HG03439 (cell line): ENCODE measurements around the gene SLF2.
"Not testable (repeated sequence)": the region's sequence is repeated elsewhere in the genome, so short reads cannot be mapped to it uniquely, and the experiment has no call there.

Experiments used
- ATAC-seq: cut with Tn5 transposase; IDR thresholded peaks from one replicate; pipeline ENCODE4 v1.9.1; 2021; ENCODE audit warnings: mild to moderate bottlenecking, moderate library complexity; ENCODE audit not compliant: unreplicated experiment

SLF2 gene

DNA sequence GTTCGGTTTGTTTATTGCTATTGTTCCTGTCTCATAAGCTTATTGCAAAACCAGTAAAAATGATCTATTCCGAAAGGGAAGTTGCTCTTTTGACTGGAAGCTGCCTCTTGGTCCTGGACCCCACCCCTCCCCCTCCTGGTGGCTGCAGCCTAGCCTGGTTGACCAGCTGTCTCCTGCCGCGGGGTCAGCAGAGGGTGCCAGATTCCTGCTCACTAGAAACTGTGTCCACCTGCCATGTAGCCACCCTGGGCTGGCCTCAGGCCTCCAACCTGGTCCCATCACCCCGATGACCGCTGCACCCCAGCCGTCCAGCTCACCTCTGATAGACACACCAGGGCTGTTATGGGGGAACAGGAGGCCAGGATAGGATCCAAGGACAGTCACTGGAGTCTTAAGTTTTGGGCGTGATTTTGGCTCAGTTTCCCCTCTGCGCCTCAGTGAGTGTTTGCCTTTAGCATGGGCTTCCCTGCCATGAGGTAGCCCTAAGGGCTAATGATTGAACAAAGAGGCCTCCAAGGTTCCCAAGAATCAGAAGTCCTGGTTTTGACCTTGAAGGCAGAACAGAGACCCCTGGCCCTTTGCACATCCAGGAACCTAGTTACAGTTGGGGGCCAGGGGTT is 32.9 kb upstream of the SLF2 start:
- no peak for ATAC-seq

DNA sequence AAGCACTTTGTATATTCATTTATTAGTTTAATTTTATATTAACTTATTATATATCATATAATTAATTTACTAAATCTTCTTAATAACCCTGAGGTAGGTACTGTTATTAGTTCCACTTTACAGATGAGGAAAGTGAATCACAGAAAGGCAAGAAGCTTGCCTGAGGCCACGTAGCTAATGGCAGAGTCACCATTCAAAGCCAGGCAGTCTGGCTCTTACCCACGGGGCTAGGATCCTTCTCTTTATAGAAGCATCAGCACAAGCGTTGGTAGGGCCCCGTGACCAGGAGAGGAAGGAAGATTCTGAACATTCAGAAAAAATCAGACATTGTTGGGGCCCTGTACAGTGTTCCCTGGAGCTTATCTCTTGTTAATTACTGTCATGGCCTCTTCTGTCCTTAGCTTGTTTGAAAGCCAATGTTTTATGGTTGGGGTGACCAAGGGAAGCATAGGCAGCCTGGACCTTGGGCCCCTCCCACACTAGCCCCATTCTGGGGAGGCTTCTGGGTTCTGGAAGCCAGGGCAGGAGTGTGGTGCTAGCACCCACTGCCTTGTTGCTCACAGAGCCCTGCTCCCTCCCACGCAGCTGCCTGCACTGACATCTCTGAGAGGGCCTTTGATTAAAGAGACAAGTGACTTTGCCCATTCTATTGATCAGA is 31.1 kb upstream of the SLF2 start:
- no peak for ATAC-seq

DNA sequence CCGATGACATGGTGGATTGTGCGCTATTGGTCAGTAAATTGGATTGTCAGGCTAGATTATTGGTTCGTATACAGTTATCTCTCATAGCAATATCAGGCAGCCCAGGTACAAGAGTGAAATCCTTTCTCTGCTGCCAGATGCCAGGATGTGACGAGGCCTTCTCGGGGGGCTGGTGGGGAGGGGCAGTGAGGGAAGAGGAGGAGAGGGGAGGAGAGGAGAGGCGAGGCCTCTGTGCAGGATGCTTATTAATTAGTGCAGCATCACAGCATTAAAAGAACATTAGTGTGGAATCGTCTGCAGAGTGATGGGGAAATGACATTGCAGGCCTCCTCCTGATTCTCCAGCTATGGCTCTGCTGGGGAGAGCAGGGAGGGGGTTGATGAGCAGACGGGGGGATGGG is 30.5 kb upstream of the SLF2 start:
- no peak for ATAC-seq

DNA sequence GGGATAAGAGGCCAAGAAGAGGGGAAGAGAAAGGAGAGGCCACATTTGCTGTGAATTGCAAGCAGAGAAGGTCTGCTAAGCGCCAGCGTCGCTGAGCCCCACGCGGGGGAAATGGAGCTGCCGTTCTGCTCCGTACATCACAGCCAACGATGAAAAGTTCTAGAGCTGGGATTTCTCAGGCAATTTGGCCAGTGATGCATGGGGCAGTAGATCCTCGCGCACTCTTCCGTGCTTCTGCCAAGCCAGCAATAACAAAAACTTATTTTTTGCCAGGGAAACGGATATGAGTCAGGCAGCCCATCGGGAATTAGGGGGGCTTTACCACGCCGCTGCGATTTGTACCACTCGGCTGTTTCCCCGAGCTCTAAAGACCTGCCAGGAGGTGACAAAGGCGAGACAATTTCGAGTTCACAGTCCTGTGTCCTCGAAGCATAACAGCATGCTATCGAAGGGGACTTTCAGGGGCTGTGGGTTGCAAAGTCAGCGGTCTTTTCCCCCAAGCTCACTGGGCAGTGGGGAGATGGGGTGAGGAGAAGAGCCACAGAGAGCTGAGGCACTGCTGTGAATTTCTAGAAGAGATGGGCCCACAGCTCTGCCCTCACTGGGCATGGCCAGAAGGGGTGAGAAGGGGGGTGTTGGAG is 30.0 kb upstream of the SLF2 start:
- no peak for ATAC-seq

DNA sequence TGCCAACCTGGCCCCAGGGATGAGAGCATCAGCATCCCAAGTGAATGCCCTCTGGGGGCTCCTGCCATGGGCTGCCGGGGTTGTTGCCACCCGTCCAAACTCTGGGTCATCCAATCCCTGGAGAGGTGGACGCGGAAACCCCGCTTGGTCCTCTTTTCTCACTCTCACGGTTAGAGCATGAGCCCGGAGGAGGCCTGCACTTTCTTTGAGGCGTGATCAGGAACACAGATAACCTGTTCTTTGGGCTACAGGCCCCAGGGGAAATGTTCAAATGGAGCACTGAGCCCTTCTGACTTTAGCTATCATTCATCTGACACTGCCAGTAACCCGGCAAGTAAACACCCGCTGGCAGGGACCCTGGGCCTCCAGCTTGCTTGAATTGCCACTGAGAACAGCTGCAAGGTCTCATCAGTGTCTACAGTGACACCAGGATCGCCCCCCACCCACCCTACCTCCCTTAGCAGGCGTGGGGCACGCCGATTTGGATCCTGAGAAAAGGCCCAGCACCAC is 29.4 kb upstream of the SLF2 start:
- ATAC-seq = no peak

DNA sequence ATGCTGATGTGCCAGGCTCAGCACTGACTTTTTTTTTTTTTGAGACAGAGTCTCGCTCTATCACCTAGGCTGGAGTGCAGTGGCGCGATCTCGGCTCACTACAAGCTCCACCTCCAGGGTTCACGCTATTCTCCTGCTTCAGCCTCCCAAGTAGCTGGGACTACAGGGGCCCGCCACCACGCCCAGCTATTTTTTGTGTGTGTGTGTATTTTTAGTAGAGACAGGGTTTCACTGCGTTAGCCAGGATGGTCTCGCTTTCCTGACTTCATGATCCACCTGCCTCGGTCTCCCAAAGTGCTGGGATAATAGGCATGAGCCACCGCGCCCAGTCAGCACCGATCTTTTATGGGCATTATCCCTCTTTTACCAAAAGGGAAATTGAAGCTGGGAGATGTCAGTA is 27.2 kb upstream of the SLF2 start:
- not testable (repeated sequence) for ATAC-seq

DNA sequence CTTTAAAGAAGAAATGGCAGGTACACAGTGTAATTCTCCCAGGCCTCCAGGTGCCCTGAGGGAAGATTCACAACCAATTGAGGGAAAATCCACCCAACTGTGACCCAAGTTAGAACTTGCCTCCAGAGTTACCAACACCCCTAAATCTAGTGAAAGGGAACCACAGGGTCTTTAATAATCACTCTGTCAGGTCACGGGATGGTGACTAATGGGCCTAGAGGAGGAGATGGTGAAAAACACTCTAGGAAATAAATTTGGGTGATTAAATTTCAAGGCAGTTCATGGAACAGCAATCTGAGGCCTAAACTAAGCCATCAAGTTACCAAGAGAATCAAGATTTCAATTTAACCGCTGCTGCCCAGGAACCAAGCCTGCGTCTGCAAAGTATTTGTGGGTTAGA is 26.7 kb upstream of the SLF2 start:
- no peak for ATAC-seq

DNA sequence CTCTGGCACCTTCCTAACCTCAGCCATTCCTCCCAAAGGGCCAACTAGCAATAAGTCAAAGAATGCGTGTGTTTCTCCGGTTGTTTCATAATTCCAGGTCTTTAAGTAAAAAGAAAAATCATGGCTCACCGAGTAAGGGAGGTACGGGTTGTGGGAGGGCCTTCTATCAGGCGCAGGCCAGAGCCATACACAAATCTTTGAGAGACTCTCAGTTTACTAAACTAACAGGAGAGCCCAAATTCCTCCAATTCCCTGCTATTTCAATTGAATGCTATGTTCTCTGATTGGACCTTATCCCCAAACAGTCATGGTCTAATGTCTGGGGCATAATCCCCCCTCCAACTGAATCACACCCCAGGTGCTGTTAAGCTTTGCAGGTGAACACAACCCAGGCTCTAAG is 26.2 kb upstream of the SLF2 start:
- no peak for ATAC-seq

DNA sequence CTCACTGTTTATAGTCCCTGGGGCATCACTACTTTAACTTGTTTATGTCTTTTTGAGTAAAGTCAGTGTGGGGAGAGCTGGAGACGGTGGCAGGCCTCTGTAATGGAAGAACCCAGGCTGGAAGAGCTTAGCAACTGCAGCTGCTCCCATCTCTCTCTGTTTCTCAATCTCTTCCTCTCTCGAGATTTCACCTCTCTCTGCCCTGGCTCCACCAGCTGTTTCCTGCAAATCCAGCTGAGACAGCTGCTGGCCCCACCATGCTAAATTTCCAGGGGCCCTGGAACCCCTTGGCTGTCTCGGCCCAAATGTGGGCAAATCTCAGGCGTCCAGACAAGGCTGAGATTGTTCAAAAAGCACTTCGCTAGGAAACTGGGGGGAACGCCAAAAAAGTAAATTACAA is 25.8 kb upstream of the SLF2 start:
- no peak for ATAC-seq

DNA sequence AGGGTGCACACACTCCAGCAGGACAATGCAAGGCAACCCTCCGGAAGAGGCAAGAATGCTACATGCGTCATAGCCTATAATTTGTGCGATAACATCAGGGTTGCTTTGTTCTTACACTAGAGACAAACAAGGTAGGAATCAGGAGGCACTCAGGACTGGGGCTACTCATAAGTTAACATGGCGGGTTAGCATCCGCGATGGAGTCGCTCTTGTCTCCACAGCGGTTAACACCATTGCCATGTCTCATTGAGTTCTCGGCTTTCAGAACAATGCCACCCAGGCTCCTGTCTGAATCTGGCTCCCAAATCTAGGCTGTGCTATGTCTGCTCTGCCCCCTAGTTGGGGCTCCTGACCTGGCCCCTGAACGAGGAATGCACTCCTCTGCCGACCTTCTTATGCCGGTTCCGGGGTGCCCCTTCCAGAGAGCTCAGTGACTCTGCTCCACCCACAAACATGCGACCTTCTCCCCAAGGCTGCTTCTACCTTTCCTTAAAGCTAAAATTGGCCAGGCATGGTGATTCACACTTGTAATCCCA is 24.9 kb upstream of the SLF2 start:
- no peak for ATAC-seq

DNA sequence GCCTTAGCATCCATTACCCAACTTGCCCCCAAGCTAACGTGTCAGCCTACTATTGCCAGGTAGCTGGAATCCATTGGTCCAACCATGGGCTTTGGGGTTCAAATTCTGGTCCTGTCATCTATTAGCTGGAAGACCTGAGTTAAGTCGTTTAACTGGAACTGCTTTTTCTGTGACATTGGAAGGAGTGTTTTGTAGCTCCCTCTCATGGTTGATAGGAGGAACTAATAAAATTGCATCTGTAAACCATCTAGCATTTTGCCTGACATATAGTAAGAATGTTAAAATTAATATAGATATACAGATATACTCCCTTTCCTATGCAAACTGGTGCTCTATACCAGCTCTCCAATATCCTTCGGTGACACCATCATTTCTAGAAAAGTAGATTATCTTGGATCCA is 23.8 kb upstream of the SLF2 start:
- ATAC-seq = no peak

DNA sequence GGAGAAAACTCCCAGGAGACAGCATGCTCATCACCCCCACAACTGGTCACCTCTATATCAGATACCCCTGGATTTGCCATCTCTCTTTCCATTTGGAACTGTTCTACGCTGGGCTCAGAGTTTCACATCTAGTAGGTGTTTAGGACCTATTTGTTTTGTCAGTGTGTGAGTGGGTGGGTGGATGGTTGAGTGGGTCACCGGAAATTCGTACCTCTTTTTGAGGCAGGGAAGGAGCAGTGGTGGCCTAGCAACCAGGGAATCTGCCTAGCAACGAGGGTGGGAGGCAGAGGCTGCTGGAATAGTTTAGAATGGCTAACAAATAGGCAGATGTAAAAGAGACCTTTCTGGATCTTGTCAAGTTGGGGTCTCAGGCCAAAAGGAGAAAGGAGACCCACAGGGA is 23.2 kb upstream of the SLF2 start:
- no peak for ATAC-seq

DNA sequence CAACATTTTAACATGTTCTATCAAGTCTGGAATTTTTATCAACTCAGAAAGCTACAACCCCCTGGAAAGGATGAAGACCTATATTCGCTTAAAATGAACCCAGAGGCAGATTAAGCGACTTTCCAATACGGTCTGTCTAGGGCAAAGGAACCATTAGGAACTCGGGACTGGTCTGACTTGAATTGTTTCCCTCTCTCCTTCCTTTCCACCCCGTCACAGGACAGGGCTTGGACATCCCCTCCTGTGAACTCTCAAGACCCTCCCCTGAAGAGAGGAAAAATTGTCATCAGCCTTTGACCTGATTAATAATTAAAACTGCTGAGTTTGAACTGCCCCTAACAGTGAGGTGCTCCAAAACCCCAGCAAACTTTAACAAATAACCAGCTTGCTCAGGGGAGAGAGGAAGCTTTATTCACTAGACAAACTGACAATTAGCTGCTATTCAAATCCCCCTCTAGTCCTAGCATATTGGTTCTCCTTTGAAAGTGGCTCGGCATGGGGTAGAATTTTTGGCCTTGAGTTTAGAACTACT is 22.6 kb upstream of the SLF2 start:
- ATAC-seq = no peak

DNA sequence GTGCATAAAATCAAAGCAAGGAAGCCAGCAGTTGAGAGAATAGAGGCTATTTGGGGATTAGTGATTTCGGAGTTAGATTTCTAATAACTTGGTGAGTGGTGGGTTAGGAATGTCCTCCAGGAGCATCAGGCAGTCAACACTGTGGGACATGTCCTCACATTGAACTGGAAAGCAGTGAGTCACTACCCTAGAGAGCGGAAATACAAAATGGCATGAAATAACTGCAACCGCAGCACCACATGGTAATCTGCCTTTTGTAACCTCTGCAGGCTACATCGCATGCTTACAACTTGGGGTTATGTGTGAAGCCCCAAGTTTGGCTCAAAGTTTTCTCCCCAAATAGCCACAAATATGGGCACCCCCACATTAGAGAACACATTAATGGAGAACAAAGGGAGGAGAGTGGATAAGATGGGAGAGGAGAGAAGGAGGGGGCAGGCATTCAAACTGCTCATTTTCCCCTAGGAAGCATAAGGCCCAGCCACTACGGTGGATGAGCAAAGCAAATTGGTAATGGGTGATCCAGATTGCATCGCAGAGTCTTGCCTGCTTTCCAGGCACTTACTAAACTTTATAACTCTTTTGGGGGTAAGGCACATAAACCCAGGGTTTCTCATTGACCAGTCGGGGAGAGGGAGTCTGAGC is 22.0 kb upstream of the SLF2 start:
- ATAC-seq = no peak

DNA sequence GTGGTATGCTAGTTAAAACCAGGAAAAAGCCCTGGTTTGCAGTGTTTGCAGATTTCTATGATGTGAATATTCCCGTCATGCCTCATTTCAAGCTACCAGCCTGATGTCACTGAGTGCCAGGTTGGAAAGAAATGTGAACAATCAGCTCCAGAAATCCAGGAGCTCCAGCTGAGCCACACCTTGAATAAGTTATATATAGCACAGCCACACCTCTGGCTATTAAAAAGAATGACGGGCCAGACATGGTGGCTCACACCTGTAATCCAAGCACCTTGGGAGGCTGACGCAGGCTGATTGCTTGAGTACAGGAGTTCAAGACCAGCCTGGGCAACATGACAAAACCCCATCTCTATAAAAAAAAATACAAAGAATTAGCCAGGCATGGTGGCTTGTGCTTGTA is 18.7 kb upstream of the SLF2 start:
- ATAC-seq = no peak

DNA sequence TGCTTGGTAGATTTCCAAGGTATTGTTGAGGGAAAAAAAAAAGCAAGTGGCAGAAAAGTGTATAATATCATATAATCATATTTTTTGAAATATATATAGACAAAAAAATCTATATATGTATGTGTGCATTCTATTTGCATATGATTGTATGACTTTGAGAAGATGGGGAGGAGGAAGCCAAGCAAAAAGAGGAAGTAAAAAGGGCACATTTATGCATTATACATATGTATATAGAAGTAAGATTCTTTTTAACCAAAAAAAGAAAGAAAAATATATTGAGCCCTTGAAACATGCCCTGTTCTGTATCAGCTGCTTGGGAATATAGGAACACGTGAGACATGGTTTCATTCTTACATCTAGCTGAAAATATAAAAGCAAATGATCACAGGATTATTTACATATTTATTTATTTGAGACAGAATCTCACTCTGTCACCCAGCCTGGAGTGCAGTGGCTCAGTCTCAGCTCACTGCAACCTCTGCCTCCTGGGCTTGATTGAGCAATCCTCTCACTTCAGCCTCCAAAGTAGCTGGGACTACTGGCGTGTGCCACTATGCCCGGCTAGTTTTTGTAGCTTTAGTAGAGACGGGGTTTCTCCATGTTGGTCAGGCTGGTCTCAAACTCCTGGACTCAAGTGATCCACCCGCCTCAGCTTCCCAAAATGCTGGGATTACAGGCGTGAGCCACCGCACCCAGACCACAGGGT is 18.0 kb upstream of the SLF2 start:
- no peak for ATAC-seq

DNA sequence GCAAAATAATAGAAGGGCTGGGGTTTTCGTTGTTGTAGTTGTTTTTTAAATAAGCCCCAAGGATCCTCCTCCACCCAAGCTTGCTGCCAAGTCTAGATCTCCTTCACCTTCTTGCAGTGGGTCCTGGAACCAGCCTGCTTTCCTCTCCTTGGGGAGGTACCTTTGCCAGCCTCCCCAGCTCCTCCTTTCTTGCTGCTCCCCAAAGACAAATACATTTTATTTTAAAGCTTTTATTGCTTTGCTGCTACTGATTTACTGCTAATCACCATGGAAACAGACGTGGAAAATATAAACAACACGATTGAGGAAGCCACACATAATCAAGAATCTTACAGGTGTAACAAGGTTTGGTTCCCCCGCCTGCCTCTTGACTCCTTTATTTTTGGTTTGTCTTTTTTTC is 17.4 kb upstream of the SLF2 start:
- no peak for ATAC-seq

DNA sequence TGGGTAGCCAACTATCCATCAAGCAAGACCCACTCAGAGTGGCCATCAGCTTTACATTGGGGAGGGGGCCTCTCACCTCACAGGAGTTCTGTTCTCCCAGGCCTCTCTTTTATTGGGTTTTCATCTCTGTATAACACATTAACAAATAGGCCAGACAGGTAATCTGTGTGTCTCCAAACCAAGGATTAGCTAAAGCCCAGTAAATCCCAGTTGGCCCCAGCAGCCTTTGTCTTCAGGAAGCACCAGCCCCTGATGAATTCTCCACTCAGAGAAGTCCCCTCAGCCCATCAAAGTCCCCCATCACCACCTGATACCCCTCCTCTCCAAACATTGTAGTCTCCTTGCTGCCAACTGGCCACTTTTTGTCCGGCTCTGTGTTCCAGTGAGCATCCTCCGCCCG is 16.9 kb upstream of the SLF2 start:
- no peak for ATAC-seq

DNA sequence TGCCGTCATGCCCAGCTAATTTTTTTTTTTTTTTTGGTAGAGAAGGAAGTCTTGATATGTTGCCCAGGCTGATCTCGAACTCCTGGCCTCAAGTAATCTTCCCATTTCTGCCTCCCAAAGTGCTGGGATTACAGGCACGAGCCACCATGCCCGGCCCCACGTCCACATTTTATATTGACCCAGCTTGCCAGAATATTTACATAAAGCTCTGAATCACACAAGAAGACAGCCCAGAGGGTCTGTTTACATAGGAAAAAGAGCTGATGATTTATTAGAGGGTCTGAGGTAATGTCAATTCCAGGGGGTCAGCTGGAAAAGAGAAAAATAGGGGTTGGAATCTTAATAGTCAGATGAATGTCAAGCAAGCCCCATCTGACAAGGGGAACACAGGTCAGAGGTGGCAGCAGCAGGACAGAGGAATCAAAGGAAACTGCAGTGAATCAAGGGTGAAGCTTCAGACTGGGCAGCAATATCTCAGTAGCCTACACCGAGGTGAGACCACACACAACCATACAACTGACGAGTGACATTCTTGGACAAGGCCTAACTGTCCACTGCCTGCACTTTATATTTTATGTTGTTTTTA is 15.8 kb upstream of the SLF2 start:
- ATAC-seq = no peak

DNA sequence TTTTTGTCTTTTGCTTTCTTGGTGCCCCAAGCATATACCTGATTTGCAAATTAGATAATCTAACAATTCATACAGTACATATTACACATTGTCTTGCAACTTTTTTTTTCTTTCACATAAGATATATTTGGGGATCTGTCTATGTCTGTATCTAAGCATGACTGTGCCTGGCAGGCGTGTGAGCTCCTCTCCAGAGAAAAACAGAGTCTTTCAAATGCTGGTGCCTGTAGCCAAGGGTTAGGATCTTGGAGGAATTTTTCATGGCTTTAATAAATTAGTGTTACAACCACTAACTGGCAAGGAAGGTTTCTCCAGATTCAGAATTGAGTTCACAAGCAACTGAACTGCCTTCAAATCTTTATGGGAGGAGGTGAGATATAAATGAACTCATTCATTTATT is 14.8 kb upstream of the SLF2 start:
- no peak for ATAC-seq
